ENCODE measurements around the gene ITPK1. TPM values are rescaled to one million over a fixed set of nuclear protein-coding genes. Genes with fewer than 3 reads are reported as not detected.

ITPK1 gene
- total RNA-seq, 3 donors from 2014 or later = 27.8 to 91.7 (median 42.9) TPM

DNA sequence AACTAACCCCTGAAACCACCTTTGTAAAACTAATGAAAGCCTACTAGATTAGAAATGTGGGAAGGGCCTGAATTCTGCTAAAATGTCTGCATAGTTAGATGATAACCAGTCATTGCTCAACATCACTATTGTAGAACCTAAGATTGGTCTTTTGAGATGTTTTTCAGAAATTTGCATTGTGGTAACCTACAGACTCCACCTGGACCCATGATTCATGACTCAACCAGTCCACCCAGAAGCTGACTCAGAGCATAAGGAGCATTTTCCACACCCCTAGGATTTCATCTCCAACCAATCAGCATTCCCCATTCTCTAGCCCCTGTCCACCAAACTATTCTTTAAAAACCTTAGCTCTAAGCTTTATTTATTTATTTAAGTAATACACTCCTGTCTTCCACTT is 223.1 kb downstream of the ITPK1 start:
- Histone ChIP-seq H3K27ac (no peak overlapping the region), H3K27me3 (peaks cover 0 to 6% of the 10 kb centered on the region in 2 donors), H3K4me1 (no peaks in the 10 kb centered on the region), H3K36me3 (no peaks in the 10 kb centered on the region), H3K9me3 (peaks cover 3 to 9% of the 10 kb centered on the region in 2 donors), H3K4me3 (no peak overlapping the region)
- TF ChIP-seq POLR2A (IDR thresholded peaks at IDR 0.05) (no peak), POLR2AphosphoS5 (IDR thresholded peaks at IDR 0.05) (no peak)
- TF ChIP-seq, protein P1, sequence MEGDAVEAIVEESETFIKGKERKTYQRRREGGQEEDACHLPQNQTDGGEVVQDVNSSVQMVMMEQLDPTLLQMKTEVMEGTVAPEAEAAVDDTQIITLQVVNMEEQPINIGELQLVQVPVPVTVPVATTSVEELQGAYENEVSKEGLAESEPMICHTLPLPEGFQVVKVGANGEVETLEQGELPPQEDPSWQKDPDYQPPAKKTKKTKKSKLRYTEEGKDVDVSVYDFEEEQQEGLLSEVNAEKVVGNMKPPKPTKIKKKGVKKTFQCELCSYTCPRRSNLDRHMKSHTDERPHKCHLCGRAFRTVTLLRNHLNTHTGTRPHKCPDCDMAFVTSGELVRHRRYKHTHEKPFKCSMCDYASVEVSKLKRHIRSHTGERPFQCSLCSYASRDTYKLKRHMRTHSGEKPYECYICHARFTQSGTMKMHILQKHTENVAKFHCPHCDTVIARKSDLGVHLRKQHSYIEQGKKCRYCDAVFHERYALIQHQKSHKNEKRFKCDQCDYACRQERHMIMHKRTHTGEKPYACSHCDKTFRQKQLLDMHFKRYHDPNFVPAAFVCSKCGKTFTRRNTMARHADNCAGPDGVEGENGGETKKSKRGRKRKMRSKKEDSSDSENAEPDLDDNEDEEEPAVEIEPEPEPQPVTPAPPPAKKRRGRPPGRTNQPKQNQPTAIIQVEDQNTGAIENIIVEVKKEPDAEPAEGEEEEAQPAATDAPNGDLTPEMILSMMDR (IDR thresholded peaks at IDR 0.05) = no peak
- intact Hi-C loops (cut with DNase I; ENCODE audit: low total_unique reads) = no loop called here
- DNase-seq (ENCODE audit: low spot score in 2 of 2) = no peak

DNA sequence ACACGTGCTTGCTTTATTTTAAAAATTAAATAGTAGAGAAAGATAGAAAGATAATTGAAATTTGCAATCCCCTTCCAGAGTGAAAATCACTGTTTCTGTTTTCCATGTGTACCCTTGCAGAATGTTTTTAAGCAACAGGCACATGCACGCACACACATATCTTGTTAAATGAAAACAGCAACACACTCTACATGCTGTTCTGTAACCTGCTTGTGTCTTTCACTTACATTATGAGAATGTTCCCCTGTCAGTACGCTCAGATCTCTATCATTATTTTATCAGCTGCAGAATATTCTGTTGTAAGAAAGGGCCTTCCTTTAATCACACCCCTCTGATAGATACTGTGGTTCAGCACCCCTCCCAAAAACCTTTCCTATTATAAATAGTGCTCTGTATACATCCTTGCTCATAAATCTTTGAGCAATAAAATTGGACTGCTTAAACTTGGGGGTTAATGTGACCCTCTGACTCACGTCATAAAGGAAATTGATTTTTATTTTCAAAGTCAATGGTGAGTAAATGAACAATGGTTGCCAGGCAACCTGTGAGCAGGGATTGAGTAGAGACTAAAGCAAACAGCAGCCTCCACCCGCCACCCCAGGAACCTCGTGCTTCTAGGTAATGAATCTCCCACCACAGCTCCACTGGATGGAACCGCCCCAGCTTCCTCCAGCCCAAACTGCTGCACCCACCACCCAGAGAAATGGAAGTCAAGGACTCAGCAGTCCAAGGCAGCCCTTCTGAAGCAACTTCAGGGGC is 224.7 kb downstream of the ITPK1 start:
- no peak for DNase-seq (ENCODE audit: low spot score in 2 of 2)
- peaks cover 3 to 9% of the 10 kb centered on the region in 2 donors for H3K9me3 ChIP-seq
- H3K4me3 ChIP-seq = no peak overlapping the region
- TF ChIP-seq POLR2A (IDR thresholded peaks at IDR 0.05) (no peak), POLR2AphosphoS5 (IDR thresholded peaks at IDR 0.05) (no peak)
- TF ChIP-seq, protein P1 (IDR thresholded peaks at IDR 0.05) = no peak
- intact Hi-C loops (cut with DNase I; ENCODE audit: low total_unique reads) = no loop called here
- no peaks in the 10 kb centered on the region for H3K36me3 ChIP-seq
- peaks cover 0 to 10% of the 10 kb centered on the region in 2 donors for H3K27me3 ChIP-seq
- H3K27ac ChIP-seq = no peak overlapping the region
- H3K4me1 ChIP-seq = no peaks in the 10 kb centered on the region

DNA sequence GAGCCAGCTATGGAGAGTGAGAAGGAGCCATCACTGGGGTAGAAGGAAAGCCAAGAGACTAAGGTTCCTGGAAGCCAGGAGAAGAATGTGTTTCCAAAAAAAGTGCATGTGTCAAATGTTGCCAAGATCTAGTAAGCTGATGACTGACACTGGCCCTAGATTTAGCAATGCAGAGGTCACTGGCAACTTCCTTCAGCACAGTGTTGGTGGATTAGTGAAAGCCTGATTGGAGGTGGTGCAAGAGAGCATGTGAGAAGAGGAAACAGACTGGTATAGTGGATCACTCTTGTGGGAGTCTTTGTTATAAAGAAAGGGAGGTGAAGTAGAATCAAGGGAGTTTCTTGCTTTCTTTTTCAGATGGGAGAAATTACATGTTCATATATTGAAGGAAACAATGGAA is 226.8 kb downstream of the ITPK1 start:
- Histone ChIP-seq H3K4me3 (no peak overlapping the region), H3K27me3 (peaks cover 0 to 10% of the 10 kb centered on the region in 2 donors), H3K27ac (no peak overlapping the region), H3K36me3 (no peaks in the 10 kb centered on the region), H3K4me1 (no peaks in the 10 kb centered on the region), H3K9me3 (peaks cover 0 to 9% of the 10 kb centered on the region in 2 donors)
- intact Hi-C loops (cut with DNase I; ENCODE audit: low total_unique reads) = no loop called here
- no peak for TF ChIP-seq POLR2A (IDR thresholded peaks at IDR 0.05)
- no peak for TF ChIP-seq POLR2AphosphoS5 (IDR thresholded peaks at IDR 0.05)
- TF ChIP-seq, protein P1 (IDR thresholded peaks at IDR 0.05) = no peak
- no peak for DNase-seq (ENCODE audit: low spot score in 2 of 2)

DNA sequence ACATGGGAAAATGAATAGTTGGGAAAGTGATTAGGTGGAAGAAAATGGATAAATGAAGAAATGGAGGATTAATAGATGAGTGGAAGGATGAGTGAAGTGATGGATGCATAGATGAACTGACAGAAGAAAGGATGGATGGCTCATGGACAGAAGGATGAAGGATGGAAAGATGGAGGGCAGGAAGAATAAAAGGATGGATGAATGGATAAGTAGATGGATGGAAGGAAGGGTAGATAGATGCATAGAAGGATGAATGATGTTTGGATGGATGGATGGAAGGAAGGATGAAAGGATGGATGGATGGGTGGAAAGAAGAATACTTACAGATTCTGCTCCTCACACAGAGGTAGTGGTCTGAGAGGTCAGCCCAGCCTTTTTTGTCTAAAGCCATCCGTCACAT is 228.6 kb downstream of the ITPK1 start:
- no peak overlapping the region for H3K27ac ChIP-seq
- H3K4me1 ChIP-seq = no peaks in the 10 kb centered on the region
- no peak for DNase-seq (ENCODE audit: low spot score in 2 of 2)
- no peak overlapping the region for H3K4me3 ChIP-seq
- no peaks in the 10 kb centered on the region for H3K9me3 ChIP-seq
- intact Hi-C loops (cut with DNase I; ENCODE audit: low total_unique reads) = no loop called here
- TF ChIP-seq POLR2AphosphoS5 (IDR thresholded peaks at IDR 0.05) (no peak), POLR2A (IDR thresholded peaks at IDR 0.05) (no peak)
- TF ChIP-seq, protein P1 (IDR thresholded peaks at IDR 0.05) = no peak
- H3K27me3 ChIP-seq = peaks cover 0 to 10% of the 10 kb centered on the region in 2 donors
- H3K36me3 ChIP-seq = no peaks in the 10 kb centered on the region

Other genes starting within 250 kb of the ITPK1 start
- gene CHGA, start 192.8 kb downstream of the ITPK1 start, total RNA-seq = 1 to 10 TPM in 1 of 3 donors, under 1 TPM in 1, not detected in 1; 0.98 to 1.3 TPM
- gene MOAP1, start 69.0 kb upstream of the ITPK1 start, total RNA-seq = 10 to 100 TPM; 29.0 to 35.9 (median 31.1) TPM
- gene LYSET, start 69.4 kb upstream of the ITPK1 start, total RNA-seq = 10 to 100 TPM; 10.8 to 14.9 (median 11.4) TPM
- 10 to 100 TPM in 2 of 3 donors, 1 to 10 TPM in 1; 8.5 to 12.1 (median 11.1) TPM for gene GON7, start 91.1 kb upstream of the ITPK1 start, total RNA-seq
- gene UBR7, start 91.3 kb upstream of the ITPK1 start, total RNA-seq = 10 to 100 TPM; 21.0 to 34.7 (median 31.0) TPM
- gene BTBD7, start 217.1 kb upstream of the ITPK1 start, total RNA-seq = 10 to 100 TPM; 19.7 to 32.8 (median 26.5) TPM
- not detected for gene COX8C, start 231.3 kb upstream of the ITPK1 start, total RNA-seq

Measured in breast epithelium (tissue), 4 donors.